HG02759 (cell line): ENCODE data around the gene NOL7.

Source experiments
- ATAC-seq: cut with Tn5 transposase; IDR thresholded peaks from one replicate; pipeline ENCODE4 v1.9.1; 2021; ENCODE audit warnings: mild to moderate bottlenecking, moderate library complexity; ENCODE audit not compliant: unreplicated experiment

NOL7 gene

GRCh38 chr6:13614926-13615791 lies at the start of gene NOL7:
TSS of gene NOL7 (plus strand) at chr6:13615335. CDS start at chr6:13615359, 24 bp downstream.
- ATAC-seq: peak; percentile 89

GRCh38 chr6:13565921-13566320 lies 49.2 kb upstream of the NOL7 start:
- no peak for ATAC-seq

- ATAC-seq: no peak
These were observed 48.6 kb upstream of the NOL7 start for GRCh38 chr6:13566500-13566899.

GRCh38 chr6:13568970-13569369 lies 46.2 kb upstream of the NOL7 start:
- ATAC-seq: no peak

GRCh38 chr6:13572240-13572639 lies 42.9 kb upstream of the NOL7 start:
- no peak for ATAC-seq

- no peak for ATAC-seq
These were observed 42.0 kb upstream of the NOL7 start for GRCh38 chr6:13572951-13573654.

- no peak for ATAC-seq
These were observed 41.4 kb upstream of the NOL7 start for GRCh38 chr6:13573669-13574110.

- ATAC-seq: peak; percentile 90
These were observed 41.0 kb upstream of the NOL7 start for GRCh38 chr6:13574149-13574570.

- peak; percentile 65 for ATAC-seq
These were observed 40.4 kb upstream of the NOL7 start, which contains the start of gene SIRT5 for GRCh38 chr6:13574571-13575376. TSS of gene SIRT5 (plus strand) at chr6:13574601. CDS start at chr6:13584111, 9,510 bp downstream.

GRCh38 chr6:13575377-13575775 lies 39.8 kb upstream of the NOL7 start:
- no peak for ATAC-seq

GRCh38 chr6:13576017-13576416 lies 39.1 kb upstream of the NOL7 start:
- ATAC-seq: no peak

GRCh38 chr6:13577926-13578325 lies 37.2 kb upstream of the NOL7 start:
- ATAC-seq: no peak

GRCh38 chr6:13579911-13580310 lies 35.2 kb upstream of the NOL7 start:
- no peak for ATAC-seq

GRCh38 chr6:13581700-13582229 lies 33.4 kb upstream of the NOL7 start:
- no peak for ATAC-seq

GRCh38 chr6:13586603-13587542 lies 28.3 kb upstream of the NOL7 start:
- no peak for ATAC-seq

- ATAC-seq: no peak
These were observed 25.3 kb upstream of the NOL7 start for GRCh38 chr6:13589801-13590200.

GRCh38 chr6:13590574-13591153 lies 24.5 kb upstream of the NOL7 start:
- no peak for ATAC-seq

- no peak for ATAC-seq
These were observed 23.8 kb upstream of the NOL7 start for GRCh38 chr6:13591205-13591921.

GRCh38 chr6:13593103-13593502 lies 22.0 kb upstream of the NOL7 start:
- ATAC-seq: no peak
